HepG2 (cell line): Measurements from ENCODE around the gene POLR2J2.
"Not testable (repeated sequence)": the region's sequence is repeated elsewhere in the genome, so short reads cannot be mapped to it uniquely, and the experiment has no call there.

Source experiments
- ARHGAP35 ChIP-seq: sonication (generic); formaldehyde crosslinking; IDR thresholded peaks from 2 replicates; pipeline ENCODE4 v1.9.0; 2022; ENCODE audit warnings: mild to moderate bottlenecking, inconsistent platforms, moderate library complexity, missing genetic modification reagents, borderline replicate concordance
- EP300 ChIP-seq, 3 experiments: sonication (generic) in 1 of 3; formaldehyde crosslinking in 1 of 3; IDR thresholded peaks; 2 replicates each; pipeline versions ENCODE4 v1.5.1 to v1.6.1; 2011 to 2020; ENCODE audit warnings: low read depth in 2 of 3, low read length in 2 of 3, borderline replicate concordance in 1 of 3, improper control_type of control experiment in 1 of 3, mild to moderate bottlenecking in 1 of 3, missing genetic modification reagents in 1 of 3, moderate library complexity in 1 of 3
- EZH2 ChIP-seq: conservative IDR thresholded peaks from 2 replicates; pipeline ENCODE4 v1.6.1; 2012; ENCODE audit warnings: mild to moderate bottlenecking, low read depth, low read length, moderate library complexity
- FOXA3 ChIP-seq: IDR thresholded peaks from 2 replicates; pipeline ENCODE4 v1.6.1; 2016; ENCODE audit warnings: missing genetic modification reagents, missing compliant biosample characterization
- GATAD2A ChIP-seq: IDR thresholded peaks from 2 replicates; pipeline ENCODE4 v1.6.1; 2016
- HOXA7 ChIP-seq: sonication (generic); formaldehyde crosslinking; IDR thresholded peaks from 2 replicates; pipeline ENCODE4 v1.8.1; 2022; ENCODE audit warnings: mild to moderate bottlenecking, missing genetic modification reagents, moderate library complexity
- NFKBIZ ChIP-seq: IDR thresholded peaks from 2 replicates; pipeline ENCODE4 v1.6.1; 2018; ENCODE audit warnings: missing genetic modification reagents, missing compliant biosample characterization
- POLR2AphosphoS5 ChIP-seq: IDR thresholded peaks from 2 replicates; pipeline ENCODE4 v1.6.1; 2012; ENCODE audit warnings: low read depth, low read length
- RFX5 ChIP-seq: IDR thresholded peaks from 2 replicates; pipeline ENCODE4 v1.6.1; 2011; ENCODE audit warnings: low read depth, low read length, improper control_type of control experiment
- TCF7L2 ChIP-seq: IDR thresholded peaks from 2 replicates; pipeline ENCODE4 v1.6.1; 2011; ENCODE audit warnings: mild to moderate bottlenecking, low read depth, low read length, moderate library complexity
- ZZZ3 ChIP-seq: sonication (generic); formaldehyde crosslinking; IDR thresholded peaks from 2 replicates; pipeline ENCODE4 v1.4.0; 2020; ENCODE audit warnings: missing genetic modification reagents, mild to moderate bottlenecking, borderline replicate concordance
- TF ChIP-seq, protein P1 (sequence below): sonication (generic); formaldehyde crosslinking; IDR thresholded peaks from 2 replicates; pipeline ENCODE4 v1.5.0; 2020; ENCODE audit warnings: mild to moderate bottlenecking, missing genetic modification reagents, moderate library complexity
- TF ChIP-seq, protein P2 (sequence below): sonication (generic); formaldehyde crosslinking; IDR thresholded peaks from 2 replicates; pipeline ENCODE4 v1.4.0; 2020; ENCODE audit warnings: low read depth, mild to moderate bottlenecking, missing genetic modification reagents
- TF ChIP-seq, protein P3 (sequence below): sonication (generic); formaldehyde crosslinking; IDR thresholded peaks from 2 replicates; pipeline ENCODE4 v1.4.0; 2020; ENCODE audit warnings: missing genetic modification reagents

DNA sequence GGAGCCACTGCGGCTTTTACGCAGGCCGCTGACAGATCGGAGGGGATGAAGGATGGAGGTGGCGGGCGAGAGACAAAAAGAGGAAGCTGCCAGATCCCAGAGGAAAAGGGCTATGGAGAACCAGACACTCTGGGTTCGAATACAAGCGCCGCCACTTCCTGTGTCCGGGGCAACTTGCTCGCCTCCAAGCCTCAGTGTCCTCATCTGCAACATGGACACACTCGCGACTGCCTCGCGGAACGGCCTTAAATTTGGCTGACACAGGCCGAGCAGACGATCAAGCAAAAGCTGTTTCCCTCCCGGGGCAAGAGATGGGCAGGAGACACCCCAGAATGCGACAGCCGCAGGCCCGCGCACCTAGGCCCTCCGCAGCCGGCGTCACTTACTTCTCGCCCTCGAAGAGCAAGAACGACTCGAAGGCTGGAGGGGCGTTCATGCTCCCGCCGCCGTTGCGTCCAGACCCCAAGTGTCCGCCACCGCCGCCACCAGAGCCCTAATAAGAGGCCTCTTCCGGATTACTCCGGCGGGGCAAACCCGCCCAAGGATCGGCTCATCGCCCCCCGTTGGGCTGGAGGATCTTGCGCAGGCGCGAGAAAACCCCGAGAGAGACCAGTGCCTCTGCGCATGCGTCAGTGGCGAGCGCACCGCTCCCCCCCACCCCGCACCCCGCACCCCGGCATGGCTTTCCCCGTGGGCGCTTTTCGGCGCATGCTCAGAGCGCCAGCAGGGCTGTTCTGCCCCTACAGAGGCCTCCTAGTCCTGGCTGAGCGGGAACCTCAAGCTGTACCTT, at the start of gene POLR2J2:
- TF ChIP-seq EP300 (IDR thresholded peaks at IDR 0.05; ENCODE audit: low read depth in 2 of 2, low read length in 2 of 2); EP300 (CRISPR knock-in tag; IDR thresholded peaks at IDR 0.05; ENCODE audit: borderline replicate concordance); EZH2; GATAD2A; TCF7L2; ZZZ3 (CRISPR knock-in tag); ARHGAP35; POLR2AphosphoS5; NFKBIZ; FOXA3 (CRISPR knock-in tag); RFX5; HOXA7 (CRISPR knock-in tag): not testable (repeated sequence)
- TF ChIP-seq, protein P1, sequence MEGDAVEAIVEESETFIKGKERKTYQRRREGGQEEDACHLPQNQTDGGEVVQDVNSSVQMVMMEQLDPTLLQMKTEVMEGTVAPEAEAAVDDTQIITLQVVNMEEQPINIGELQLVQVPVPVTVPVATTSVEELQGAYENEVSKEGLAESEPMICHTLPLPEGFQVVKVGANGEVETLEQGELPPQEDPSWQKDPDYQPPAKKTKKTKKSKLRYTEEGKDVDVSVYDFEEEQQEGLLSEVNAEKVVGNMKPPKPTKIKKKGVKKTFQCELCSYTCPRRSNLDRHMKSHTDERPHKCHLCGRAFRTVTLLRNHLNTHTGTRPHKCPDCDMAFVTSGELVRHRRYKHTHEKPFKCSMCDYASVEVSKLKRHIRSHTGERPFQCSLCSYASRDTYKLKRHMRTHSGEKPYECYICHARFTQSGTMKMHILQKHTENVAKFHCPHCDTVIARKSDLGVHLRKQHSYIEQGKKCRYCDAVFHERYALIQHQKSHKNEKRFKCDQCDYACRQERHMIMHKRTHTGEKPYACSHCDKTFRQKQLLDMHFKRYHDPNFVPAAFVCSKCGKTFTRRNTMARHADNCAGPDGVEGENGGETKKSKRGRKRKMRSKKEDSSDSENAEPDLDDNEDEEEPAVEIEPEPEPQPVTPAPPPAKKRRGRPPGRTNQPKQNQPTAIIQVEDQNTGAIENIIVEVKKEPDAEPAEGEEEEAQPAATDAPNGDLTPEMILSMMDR (CRISPR knock-in tag): not testable (repeated sequence)
- TF ChIP-seq, protein P2, sequence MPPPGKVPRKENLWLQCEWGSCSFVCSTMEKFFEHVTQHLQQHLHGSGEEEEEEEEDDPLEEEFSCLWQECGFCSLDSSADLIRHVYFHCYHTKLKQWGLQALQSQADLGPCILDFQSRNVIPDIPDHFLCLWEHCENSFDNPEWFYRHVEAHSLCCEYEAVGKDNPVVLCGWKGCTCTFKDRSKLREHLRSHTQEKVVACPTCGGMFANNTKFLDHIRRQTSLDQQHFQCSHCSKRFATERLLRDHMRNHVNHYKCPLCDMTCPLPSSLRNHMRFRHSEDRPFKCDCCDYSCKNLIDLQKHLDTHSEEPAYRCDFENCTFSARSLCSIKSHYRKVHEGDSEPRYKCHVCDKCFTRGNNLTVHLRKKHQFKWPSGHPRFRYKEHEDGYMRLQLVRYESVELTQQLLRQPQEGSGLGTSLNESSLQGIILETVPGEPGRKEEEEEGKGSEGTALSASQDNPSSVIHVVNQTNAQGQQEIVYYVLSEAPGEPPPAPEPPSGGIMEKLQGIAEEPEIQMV (CRISPR knock-in tag): not testable (repeated sequence)
- TF ChIP-seq, protein P3, sequence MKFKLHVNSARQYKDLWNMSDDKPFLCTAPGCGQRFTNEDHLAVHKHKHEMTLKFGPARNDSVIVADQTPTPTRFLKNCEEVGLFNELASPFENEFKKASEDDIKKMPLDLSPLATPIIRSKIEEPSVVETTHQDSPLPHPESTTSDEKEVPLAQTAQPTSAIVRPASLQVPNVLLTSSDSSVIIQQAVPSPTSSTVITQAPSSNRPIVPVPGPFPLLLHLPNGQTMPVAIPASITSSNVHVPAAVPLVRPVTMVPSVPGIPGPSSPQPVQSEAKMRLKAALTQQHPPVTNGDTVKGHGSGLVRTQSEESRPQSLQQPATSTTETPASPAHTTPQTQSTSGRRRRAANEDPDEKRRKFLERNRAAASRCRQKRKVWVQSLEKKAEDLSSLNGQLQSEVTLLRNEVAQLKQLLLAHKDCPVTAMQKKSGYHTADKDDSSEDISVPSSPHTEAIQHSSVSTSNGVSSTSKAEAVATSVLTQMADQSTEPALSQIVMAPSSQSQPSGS (CRISPR knock-in tag): not testable (repeated sequence)
